Effector CD4-positive, alpha-beta T cell (primary cell): Measurements from ENCODE around the gene SNX27.

Source experiments
- DNase-seq: peaks from one replicate; pipeline ENCODE4 v3.0.0-alpha.2; 2020

The SNX27 gene

GRCh38 chr1:151706464-151707415 is 94.9 kb downstream of the SNX27 start:
- DNase-seq, result no peak

GRCh38 chr1:151707541-151708065 is 95.8 kb downstream of the SNX27 start:
- no peak for DNase-seq

- no peak for DNase-seq
Observed at GRCh38 chr1:151708891-151709290, 97.0 kb downstream of the SNX27 start.

GRCh38 chr1:151710187-151710840 is 98.5 kb downstream of the SNX27 start:
- no peak for DNase-seq

- DNase-seq, result no peak
Observed at GRCh38 chr1:151711044-151711800, 99.4 kb downstream of the SNX27 start.

GRCh38 chr1:151711951-151712350 is 100.1 kb downstream of the SNX27 start:
- no peak for DNase-seq

GRCh38 chr1:151713044-151713443 is 101.2 kb downstream of the SNX27 start:
- no peak for DNase-seq

GRCh38 chr1:151713874-151714273 is 102.0 kb downstream of the SNX27 start:
- DNase-seq, result no peak

- no peak for DNase-seq
Observed at GRCh38 chr1:151714820-151715725, 103.2 kb downstream of the SNX27 start.

- no peak for DNase-seq
Observed at GRCh38 chr1:151715726-151716404, 104.0 kb downstream of the SNX27 start.

- DNase-seq, result no peak
Observed at GRCh38 chr1:151716405-151716762, 104.5 kb downstream of the SNX27 start.

GRCh38 chr1:151716771-151717631 is 105.2 kb downstream of the SNX27 start, which contains the start of gene CELF3:
CELF3 (minus strand) TSS chr1:151716803; CDS start chr1:151716020, 783 bp downstream.
- DNase-seq, result no peak

- no peak for DNase-seq
Observed at GRCh38 chr1:151718011-151718431, 106.2 kb downstream of the SNX27 start.

GRCh38 chr1:151718666-151719065 is 106.8 kb downstream of the SNX27 start:
- DNase-seq, result no peak

- DNase-seq, result no peak
Observed at GRCh38 chr1:151720125-151720524, 108.3 kb downstream of the SNX27 start.

- no peak for DNase-seq
Observed at GRCh38 chr1:151720554-151720953, 108.7 kb downstream of the SNX27 start.

GRCh38 chr1:151720974-151721787 is 109.3 kb downstream of the SNX27 start, which contains the start of gene RIIAD1:
RIIAD1 (plus strand) TSS chr1:151721522; CDS start chr1:151721537, 15 bp downstream.
- no peak for DNase-seq

GRCh38 chr1:151721788-151722510 is 110.1 kb downstream of the SNX27 start:
- no peak for DNase-seq
